Hepatic stellate cell (primary cell): ENCODE data around the gene MATN4.

ENCODE experiments used
- DNase-seq: peaks from one replicate; pipeline ENCODE4 v3.0.0; 2011; ENCODE audit warnings: low spot score

The MATN4 gene

DNA sequence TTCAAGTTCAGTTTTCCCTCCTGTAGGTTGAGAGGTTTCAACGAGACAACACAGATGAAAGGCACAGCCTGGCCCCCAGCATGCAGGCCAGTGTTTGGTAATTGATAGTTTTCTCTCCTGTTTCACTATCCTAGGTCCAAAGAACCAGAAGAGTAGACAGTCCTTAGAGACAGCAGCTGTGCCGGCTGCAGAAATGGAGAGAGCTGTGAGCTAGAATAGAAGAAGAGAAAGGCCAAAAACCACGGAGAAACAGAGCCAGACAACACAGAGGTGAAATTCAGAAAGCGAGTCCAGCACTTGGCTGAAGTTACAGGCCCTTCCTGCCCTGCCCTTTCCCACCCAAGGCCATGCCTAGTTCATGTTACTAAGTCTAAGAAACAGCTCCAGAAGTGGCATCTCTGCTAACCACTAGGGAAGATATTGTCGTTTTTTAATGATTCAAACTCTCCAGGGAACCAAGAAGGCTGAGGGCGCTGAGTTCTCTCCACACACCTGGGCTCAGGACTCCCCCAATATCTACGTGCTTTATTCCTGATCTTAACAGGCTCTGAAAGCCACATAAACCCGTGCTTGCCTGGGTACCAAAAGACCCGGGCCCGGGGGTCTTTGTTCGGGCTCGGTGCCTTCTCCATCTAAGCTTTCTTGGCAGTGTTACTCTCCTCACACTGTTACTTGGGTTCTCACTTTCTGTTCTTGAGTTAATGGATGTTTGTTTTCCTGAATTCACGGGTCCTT is 18.0 kb downstream of the MATN4 start:
- DNase-seq, result no peak

GRCh38 chr20:45288860-45289259 is 19.2 kb downstream of the MATN4 start:
- DNase-seq, result no peak

DNA sequence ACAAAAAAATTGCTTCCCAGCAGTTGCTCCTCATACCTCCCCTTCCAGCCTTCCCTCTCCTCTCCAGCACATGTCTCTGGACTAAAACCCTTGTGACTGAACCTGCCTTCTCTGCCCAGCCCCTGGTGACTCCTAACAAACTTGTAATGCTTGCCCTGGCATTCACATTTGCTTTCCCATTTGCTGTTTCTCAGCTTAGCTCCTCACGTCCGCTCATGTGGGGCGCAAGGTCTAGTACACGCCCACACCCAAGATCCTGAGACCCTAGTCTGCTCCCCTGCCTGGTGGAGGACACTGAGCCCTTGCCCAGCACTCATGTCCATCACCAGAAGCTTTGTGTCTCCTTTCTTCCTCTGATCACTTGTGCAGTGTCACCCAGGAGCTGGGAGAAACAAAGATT is 19.7 kb downstream of the MATN4 start:
- DNase-seq, result no peak

DNA sequence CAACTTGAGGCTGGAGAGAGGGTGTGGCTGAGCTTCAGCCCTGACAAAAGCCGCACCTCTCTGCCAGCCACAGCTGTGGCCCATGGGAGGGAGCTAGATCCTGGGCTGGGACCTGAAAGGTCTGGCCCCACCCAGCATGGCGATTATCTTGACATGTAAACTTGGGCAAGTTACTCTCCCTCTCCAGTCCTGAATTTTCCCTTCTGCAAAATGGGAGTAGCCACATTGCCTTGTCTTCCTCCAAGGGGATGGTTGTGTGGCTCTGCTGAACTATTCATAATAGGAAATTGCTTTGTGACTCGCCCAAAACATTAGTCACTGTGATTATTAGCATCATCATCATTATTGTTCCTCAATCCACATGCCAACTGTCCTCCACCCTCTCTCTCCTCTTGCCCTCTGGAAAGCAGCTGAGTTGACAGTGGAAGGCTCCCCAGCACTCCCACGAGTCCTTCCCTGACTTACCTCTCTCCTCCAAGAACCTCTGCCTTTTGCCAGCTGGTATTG is 24.5 kb downstream of the MATN4 start:
- DNase-seq, result no peak

DNA sequence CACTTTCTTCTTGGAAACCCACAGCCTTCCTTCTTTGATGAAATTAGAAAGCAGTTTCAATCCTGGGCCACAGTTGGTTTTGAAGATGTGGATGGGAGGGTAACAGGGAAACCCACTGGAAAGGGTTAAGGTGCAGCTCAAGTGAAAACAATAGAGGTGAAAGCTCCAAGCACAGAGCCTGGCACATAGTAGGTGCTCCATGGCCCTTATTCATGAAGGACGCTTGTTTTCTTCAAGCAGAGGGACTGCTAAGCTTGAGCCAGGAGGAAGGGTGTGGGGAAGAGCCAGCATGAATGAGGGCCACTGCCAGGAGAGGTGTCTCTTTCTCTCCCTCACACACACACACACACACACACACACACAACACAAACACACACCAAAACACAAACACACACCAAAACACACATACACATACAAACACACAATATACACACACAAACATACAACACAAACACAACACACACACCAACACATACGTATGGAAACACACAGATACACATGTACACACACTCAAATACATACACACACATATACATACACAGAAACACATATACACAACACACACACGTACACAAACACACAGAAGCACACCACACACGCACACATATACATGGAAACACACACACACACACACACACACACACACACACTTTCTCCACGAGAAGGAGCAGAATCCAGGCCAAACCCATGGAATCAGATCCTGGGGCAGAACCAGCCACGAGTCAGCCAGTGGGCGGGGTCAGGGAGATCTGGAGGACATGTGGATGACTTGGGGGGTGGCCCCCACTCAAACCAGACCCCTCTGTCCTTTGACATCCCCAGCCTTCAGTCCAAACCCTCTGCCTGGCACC is 25.2 kb downstream of the MATN4 start:
- DNase-seq, result no peak

DNA sequence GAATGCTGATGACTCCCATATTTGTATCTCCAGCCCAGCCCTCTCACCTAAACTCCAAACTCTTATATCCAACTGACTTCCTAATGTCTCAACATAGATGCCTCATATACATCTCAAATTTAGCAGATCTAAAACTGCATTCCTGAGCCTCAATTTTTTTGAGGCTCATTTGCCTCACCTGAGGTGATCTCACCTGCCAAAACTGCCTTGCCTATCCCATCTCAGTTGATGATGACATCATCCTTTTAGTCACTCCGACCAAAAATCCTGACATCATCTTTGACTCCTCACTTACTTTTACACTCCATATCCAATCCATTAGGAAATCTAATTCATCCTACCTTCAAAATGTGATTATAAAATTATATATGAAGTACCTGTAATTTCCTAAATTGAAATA is 28.1 kb downstream of the MATN4 start:
- DNase-seq, result no peak

DNA sequence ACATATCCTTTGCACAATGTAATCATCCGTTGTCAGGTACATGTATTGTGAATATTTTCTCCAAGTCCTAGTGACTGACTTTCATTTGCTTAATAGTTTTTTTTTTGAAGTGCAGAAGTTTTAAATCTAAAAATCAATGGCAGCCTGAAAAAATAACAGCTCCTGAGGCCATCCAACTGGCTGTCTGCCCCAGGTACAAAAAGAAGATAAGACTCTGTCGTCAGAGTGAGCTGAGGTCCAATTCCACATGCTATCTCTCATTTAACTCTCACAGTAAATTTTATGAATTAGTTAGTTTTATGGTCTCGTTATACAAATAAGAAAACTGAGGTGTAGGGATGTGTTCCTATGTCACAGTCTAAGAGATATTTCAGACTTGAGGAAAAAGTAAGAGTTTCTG is 32.8 kb downstream of the MATN4 start:
- DNase-seq, result no peak

DNA sequence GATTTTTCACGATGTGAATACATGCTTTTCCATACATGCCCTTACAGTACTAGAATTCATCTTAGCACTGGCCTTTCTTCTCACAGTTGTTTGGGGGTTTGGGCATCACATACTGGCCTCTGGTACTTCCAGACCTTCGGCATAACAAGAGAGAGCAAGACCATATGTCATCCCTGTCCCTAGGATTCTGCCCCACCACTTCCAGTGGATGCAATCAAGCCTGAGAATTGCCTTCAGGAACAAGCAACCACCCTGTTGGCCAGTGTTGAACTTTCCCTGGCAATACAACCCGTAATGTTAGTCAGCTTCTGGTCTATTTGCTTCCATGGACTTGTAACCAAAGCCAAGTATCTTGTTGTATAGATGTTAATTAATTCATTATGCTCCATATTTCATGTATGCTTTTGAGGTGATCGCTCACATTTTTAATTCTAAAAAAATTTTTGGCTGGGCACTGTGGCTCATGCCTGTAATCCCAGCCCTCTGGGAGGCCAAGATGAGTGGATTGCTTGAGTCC is 38.3 kb downstream of the MATN4 start:
- no peak for DNase-seq

DNA sequence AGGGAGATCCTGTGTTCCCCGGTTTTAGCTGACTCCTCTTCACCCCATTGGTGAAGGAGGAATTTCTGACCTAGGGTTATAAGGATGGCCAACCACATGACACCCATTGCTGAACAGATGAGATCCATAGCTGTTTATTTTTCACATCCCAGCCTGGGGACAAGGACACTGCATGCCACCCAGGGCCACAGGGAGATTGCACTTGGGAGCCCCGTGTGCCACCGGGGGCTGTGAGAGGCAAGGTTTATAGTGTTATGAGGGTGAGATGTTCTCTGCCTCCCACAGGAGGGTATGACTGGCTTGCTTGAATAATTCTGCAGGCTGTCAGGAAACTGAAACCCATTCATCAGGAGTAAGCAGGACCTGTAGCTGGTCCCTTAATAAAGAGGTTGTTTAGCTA is 39.0 kb downstream of the MATN4 start:
- no peak for DNase-seq

- no peak for DNase-seq
Observed at GRCh38 chr20:45268531-45268930, 39.6 kb downstream of the MATN4 start.

- no peak for DNase-seq
Observed at GRCh38 chr20:45266977-45267376, 41.1 kb downstream of the MATN4 start.

- DNase-seq, result no peak
Observed at GRCh38 chr20:45263556-45264266, 44.4 kb downstream of the MATN4 start.

- no peak for DNase-seq
Observed at GRCh38 chr20:45258664-45259063, 49.4 kb downstream of the MATN4 start.

DNA sequence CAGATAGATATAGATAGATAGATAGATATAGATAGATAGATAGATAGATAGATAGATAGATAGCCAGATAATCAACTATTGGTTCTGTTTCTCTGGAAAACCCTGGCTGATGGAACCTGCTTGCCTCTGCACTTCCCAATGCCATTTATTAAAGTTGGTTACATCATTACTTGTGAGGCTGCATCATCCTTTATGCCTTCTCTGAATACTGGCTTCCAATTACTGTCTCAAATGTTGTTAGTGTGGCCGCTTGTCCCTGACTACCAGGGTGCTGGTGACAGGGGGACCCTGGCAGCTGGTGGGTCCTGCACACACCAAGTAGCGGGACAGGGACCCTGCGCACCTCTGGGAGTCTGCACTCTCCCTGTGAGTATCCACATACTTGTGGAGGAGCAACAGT is 49.8 kb downstream of the MATN4 start:
- DNase-seq, result no peak

DNA sequence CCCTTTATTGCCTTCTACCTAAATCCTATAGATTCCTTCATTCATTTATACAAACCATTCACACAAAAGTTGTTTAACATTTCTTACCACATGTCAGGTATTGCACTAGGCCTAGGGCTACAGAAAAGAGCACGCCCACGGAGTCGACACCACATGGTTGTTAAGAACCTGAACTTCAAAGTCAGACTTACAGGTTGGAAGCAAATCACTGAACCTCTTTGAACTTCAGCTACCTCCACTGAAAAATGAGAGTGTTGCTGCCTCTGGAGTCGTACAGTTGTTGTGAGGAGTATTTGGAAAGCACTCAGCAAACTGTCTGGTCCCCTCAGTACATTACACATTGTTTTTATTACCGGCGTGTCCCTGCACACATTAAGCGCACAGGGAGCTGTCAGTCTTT is 50.4 kb downstream of the MATN4 start:
- no peak for DNase-seq

- DNase-seq, result no peak
Observed at GRCh38 chr20:45257161-45257560, 50.9 kb downstream of the MATN4 start.

- DNase-seq, result no peak
Observed at GRCh38 chr20:45254383-45255262, 53.5 kb downstream of the MATN4 start, which contains the start of gene SLPI. SLPI (minus strand) TSS chr20:45254564; CDS start chr20:45254543, 21 bp downstream.

DNA sequence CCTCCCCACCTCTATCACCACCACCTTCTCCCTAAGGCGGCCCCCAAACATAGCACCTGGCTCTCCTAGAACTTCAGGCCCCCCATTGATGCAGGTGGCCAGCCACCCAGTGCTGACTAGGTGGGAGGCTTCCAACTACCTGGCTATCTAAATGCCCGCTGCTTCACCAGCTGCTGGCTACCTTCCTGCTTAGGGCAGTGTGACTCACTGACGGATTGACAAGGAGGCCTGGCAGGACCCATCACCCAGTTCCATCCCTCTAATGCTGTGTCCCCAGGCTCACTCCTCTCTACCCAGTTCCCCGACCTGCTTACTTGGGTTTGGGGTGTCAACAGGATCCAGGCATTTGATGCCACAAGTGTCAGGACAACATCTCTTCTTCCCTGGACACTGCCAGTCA is 54.8 kb downstream of the MATN4 start:
- no peak for DNase-seq

DNA sequence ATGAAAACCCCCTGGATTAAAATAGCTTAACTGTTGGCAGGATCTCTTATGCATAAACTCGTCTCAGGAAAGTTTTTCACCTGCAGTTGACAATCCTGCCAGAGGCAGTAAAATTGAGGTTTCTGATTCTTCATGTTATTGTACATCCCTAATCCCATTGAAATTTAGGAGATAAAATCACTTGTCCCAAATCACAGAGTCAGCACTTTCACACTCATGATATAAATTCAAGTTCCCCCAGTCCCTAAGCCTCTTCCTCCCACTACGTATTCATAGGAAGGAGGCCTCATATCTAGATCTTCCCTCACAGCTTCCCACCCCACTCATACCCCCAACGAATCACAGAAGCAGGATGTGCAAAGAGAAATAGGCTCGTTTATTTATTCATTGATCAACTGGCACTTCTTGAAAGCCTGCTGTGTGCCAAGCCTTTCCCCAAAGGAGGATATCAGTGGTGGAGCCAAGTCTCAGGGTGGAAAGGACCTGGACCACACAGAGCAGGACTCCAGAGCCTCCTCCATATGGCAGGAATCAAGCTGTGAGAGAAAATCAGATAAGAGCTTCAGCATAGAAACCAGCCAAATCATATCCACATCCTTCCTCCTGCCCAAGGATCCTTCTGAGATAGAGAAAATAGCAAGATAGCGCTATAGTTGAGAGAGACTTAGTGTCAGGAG is 56.1 kb downstream of the MATN4 start:
- no peak for DNase-seq

DNA sequence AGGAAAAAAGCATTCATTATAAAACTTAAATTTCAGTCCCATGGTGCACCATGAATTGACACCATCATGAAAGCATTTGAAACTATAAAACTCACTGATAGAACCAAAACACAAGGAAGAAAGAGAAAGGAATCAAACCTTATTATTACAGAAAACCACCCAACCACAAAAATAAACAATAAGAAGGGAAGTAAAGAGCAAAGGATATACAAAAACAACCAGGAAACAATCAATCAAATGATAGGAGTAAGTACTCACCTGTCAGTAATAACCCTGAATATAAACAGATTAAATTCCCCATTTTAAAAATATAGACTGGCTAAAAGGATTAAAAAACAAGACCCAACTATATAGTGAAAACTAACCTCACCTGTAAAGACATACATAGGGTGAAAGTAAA is 59.5 kb downstream of the MATN4 start:
- no peak for DNase-seq

DNA sequence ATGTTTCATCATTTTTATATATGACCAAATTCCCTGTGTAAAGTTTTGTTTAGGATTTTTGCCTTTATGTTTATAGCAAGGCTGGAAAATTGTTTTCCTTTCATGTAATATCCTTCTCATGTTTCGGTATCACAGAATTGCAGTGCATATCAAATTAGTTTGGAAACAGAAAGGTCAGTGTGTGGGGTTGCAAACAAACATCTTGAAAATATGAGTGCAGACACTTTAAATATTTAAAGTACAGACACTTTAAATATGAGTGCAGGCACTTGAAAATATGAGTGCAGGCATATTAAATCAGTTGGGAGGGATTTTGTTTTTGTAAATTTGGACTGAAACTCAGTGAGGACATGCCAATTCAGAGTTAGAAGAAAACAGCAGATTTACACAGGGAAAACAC is 60.2 kb downstream of the MATN4 start:
- DNase-seq, result no peak
